HG02981 (cell line): ENCODE measurements around the gene UNC45A.
A peak's percentile ranks its signal among the peaks of the same experiment; 100 is the strongest.

Source experiments
- ATAC-seq: cut with Tn5 transposase; IDR thresholded peaks from one replicate; pipeline ENCODE4 v1.9.1; 2021; ENCODE audit warnings: mild to moderate bottlenecking, moderate library complexity; ENCODE audit not compliant: unreplicated experiment

UNC45A gene

GRCh38 chr15:90942354-90943120, 7.5 kb downstream of the UNC45A start:
- no peak for ATAC-seq

- no peak for ATAC-seq
Observed at GRCh38 chr15:90945091-90945490, 10.0 kb downstream of the UNC45A start.

GRCh38 chr15:90946538-90946937, 11.5 kb downstream of the UNC45A start:
- ATAC-seq = no peak

GRCh38 chr15:90946941-90947576, 12.0 kb downstream of the UNC45A start:
- ATAC-seq = no peak

- no peak for ATAC-seq
Observed at GRCh38 chr15:90947577-90948357, 12.7 kb downstream of the UNC45A start.

GRCh38 chr15:90948506-90948905, 13.4 kb downstream of the UNC45A start:
- no peak for ATAC-seq

GRCh38 chr15:90949979-90950675, 15.0 kb downstream of the UNC45A start:
- no peak for ATAC-seq

GRCh38 chr15:90950676-90951075, 15.6 kb downstream of the UNC45A start:
- no peak for ATAC-seq

- no peak for ATAC-seq
Observed at GRCh38 chr15:90952901-90953677, 18.0 kb downstream of the UNC45A start.

- no peak for ATAC-seq
Observed at GRCh38 chr15:90953947-90954711, 19.0 kb downstream of the UNC45A start.

GRCh38 chr15:90954712-90955623, 19.9 kb downstream of the UNC45A start, which contains the start of gene RCCD1:
Gene RCCD1, plus strand, starts transcription at chr15:90954884. Its CDS starts 1,851 bp downstream, at chr15:90956735.
- ATAC-seq = peak; percentile 93

- no peak for ATAC-seq
Observed at GRCh38 chr15:90955624-90956273, 20.7 kb downstream of the UNC45A start.

GRCh38 chr15:90956274-90957030, 21.4 kb downstream of the UNC45A start:
- peak; percentile 25 for ATAC-seq

GRCh38 chr15:90957031-90957790, 22.1 kb downstream of the UNC45A start:
- ATAC-seq = no peak

- no peak for ATAC-seq
Observed at GRCh38 chr15:90957791-90958190, 22.7 kb downstream of the UNC45A start.

GRCh38 chr15:90959028-90959595, 24.0 kb downstream of the UNC45A start:
- ATAC-seq = no peak
